ENCODE measurements around the gene ISG20.

DNA sequence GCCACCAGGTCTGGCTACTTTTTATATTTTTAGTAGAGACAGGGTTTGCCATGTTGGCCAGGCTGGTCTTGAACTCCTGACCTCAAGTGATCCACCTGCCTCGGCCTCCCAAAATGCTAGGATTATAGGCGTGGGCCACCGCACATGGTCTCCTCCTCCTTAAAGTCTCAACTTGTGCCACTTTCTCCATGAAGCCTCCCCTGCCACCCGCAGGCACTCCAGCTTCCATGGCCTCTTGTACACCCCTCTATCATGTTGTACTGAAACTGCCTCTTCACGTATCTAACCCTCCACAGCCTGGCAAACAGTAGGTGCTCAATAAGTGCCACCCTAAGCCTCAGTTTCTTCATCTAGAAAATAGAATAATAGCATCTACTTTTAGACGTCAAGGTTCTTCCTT is 39.9 kb downstream of the ISG20 start:
- TF ChIP-seq, protein P1, sequence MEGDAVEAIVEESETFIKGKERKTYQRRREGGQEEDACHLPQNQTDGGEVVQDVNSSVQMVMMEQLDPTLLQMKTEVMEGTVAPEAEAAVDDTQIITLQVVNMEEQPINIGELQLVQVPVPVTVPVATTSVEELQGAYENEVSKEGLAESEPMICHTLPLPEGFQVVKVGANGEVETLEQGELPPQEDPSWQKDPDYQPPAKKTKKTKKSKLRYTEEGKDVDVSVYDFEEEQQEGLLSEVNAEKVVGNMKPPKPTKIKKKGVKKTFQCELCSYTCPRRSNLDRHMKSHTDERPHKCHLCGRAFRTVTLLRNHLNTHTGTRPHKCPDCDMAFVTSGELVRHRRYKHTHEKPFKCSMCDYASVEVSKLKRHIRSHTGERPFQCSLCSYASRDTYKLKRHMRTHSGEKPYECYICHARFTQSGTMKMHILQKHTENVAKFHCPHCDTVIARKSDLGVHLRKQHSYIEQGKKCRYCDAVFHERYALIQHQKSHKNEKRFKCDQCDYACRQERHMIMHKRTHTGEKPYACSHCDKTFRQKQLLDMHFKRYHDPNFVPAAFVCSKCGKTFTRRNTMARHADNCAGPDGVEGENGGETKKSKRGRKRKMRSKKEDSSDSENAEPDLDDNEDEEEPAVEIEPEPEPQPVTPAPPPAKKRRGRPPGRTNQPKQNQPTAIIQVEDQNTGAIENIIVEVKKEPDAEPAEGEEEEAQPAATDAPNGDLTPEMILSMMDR (conservative IDR thresholded peaks at IDR 0.05; ENCODE audit: low read length), result no peak
- TF ChIP-seq EZH2phosphoT487 (IDR thresholded peaks at IDR 0.05; ENCODE audit: borderline replicate concordance), result no peak

Measured in Loucy (cell line).